HG03521 (cell line): ENCODE data around the gene CAMTA1.

Experiments
- ATAC-seq: cut with Tn5 transposase; IDR thresholded peaks from one replicate; pipeline ENCODE4 v1.9.1; 2021; ENCODE audit warnings: mild to moderate bottlenecking, moderate library complexity; ENCODE audit not compliant: unreplicated experiment

The CAMTA1 gene

DNA sequence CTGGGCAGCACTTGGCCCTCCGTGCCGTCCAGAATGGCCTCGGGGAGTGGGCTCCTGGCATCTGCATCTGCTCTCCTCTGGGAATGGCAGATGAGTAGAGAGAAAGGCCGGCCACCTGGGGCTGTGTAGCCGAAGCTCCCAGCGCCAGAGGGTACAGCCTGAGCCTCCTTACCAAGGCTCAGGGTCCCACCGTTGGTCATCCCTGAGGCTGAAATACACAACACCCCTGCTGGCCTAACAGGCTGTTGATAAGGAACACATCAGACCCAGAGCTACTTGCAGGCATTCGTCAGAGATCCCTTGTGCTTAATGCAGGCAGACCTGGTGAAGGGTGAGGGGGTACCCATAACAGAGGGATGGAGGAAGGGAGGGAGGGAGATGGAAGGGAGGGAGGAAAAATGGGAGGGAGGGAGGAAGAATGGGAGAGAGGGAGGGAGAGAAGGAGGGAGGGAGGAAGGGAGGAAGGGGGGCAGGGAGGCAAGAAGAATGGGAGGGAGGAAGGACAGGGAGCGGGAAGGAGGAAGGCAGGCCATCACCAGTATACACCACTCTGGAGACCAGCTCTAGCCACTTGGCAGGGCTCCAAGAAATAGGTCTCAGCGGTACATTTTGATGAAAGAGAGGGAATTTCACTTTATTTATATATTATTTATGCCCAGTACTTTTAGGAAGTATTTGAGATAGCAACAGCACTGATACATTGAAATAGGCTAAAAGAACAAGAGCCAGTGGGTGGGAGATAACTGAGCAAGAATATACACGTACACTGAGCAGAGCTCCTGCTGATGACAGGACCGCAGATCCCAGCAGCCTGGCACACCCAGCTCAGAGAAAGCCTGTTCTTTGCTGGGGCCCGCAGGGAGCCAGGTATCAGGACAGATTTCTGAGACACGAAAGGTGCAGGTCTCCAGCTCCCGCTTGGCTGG is 670.8 kb downstream of the CAMTA1 start:
- no peak for ATAC-seq

DNA sequence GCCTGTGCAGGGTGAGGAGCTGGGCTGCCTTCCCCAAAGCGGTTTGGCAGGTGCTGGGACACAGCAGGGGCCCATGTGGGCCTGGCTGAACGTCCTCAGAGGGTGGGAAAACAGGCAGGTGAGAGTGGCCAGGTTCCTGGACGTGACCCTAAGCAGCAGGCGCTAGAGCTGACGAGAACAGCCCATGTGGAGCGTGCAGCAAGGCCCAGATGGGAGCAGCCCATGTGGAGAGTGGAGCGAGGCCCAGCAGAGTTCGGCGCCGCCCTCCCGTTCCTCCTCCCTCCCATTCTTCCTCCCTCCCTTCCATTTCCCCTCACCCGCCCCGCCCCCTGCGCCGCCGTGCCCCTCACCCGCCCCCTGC is 671.4 kb downstream of the CAMTA1 start:
- ATAC-seq: no peak

- ATAC-seq: no peak
These were observed 672.6 kb downstream of the CAMTA1 start for GRCh38 chr1:7457811-7458210.

GRCh38 chr1:7458946-7459345 is 673.7 kb downstream of the CAMTA1 start:
- ATAC-seq: no peak

DNA sequence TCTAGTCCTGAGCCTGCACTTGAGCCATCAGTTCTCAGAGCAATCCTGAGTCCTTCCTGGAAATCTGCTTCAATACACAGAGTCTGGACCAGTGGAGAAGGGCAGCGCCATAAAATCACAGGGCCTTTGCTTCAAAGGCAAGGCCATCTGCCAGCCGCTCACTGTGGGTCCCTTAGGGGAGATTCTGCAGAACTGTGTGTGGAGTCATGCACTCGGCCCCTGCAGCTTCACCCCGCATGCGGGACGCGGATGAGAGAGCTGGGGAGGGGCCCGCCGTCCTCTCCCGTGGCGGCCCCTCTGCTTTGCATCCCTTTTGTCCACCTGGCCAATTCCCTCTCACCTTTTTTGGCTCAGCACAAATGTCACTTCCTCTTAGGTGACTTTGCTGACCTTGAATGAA is 674.7 kb downstream of the CAMTA1 start:
- ATAC-seq: no peak

- ATAC-seq: no peak
These were observed 675.6 kb downstream of the CAMTA1 start for GRCh38 chr1:7460807-7461206.

DNA sequence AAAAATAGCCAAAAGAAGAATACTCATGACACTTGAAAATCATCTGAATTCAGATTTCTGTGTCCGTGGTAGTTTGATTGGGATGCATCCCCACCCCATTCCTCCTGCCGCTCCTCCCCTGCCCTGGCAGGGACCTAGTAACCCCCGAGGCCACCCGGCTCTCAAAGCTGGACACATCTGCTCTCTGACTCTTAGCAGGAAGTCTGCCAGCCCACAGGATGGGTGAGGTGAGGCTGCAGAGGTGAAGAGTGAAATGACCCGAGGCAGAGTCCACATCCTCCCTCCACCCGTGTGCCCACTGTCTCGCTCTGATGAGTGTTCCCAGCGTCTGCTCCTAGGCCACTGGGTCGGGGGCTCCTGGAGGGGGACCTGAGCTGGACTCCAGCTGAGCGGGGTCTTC is 677.4 kb downstream of the CAMTA1 start:
- ATAC-seq: no peak

- ATAC-seq: no peak
These were observed 678.3 kb downstream of the CAMTA1 start for GRCh38 chr1:7463526-7463925.

- ATAC-seq: no peak
These were observed 679.5 kb downstream of the CAMTA1 start for GRCh38 chr1:7464736-7465135.

- no peak for ATAC-seq
These were observed 682.4 kb downstream of the CAMTA1 start for GRCh38 chr1:7467476-7468175.

GRCh38 chr1:7468248-7468647 is 683.0 kb downstream of the CAMTA1 start:
- no peak for ATAC-seq

DNA sequence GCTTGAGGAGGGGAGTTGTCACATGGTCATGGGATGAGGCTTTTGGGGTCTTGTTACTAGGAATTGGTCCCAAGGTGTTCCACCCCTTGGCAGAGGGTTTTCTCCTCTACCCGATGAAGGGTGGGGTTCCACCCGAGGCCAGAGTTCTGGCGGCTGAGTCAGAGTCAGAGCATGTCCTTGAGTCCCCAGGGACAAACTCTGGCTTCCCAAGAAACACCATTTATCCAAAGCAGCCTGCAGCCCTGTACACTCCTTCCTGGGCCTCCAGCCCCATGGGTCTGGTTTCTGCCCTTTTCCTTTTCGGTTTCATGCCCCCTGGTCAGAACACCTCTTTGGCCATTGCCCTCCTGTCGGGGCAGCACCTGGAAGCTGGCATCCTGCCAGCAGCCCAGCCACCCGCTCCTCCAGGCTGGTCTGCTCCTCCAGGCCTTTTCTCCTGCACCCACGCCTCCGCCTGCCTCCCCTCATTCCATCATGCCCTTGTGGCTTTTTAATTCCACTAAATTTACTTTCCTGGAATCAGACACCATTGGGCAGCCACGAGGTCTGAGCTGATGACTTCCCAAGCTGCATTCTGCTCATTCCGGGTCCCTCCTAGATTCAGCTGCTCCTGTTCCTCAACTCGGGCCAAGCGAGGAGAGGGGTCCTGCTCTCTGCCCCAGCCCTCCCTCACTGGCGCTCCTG is 684.1 kb downstream of the CAMTA1 start:
- ATAC-seq: no peak

GRCh38 chr1:7470904-7471638 is 685.8 kb downstream of the CAMTA1 start:
- ATAC-seq: no peak

GRCh38 chr1:7471836-7472235 is 686.6 kb downstream of the CAMTA1 start:
- no peak for ATAC-seq

GRCh38 chr1:7473223-7474142 is 688.2 kb downstream of the CAMTA1 start:
- ATAC-seq: no peak

DNA sequence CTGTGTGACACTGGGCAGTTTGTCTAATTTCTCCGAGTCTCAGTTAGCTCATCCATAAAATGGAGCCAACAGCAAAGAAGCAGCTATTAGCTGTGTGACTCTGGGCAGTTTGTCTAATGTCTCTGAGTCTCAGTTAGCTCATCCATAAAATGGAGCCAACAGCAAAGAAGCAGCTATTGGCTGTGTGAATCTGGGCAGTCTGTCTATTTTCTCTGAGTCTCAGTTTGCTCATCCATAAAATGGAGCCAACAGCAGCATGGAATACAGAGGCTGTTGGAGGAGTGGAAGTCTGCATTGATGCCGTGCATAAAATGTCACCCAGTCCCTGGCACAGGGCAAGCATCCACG is 688.9 kb downstream of the CAMTA1 start:
- ATAC-seq: no peak

DNA sequence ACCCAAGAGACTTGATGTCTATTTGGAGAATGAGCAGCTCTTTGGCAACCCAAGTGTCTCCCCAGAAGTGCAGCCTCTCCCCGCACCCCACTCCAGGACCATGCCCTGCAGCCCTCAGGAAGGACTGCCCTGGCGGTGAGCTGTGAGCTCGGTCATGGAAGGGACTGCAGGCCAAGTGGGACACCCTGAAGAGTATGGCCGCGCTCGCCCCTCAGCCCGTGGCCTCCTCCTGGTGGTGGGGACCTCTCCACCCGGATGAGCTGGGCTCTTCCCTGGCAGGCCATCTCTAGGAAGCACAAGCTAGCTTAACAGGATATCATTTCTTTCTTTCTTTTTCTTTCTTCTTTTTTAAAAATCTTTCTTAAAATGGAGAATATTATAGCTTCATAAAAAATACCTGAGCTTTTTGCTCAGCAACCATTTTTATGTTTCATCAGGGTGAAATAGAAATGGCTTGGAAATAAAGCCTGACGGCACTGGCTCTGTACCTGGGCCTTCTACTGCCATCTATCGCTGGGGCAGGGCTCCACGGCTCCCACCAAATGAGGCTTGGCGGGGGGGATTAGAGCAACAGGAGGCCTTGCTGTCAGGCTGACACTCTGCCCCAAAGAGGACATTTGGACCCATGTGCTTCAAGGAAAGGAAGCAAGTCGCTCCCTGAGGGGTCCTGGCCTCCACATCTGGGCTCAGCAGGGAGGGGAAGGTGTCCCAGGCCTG is 689.7 kb downstream of the CAMTA1 start:
- ATAC-seq: no peak

GRCh38 chr1:7475691-7476090 is 690.4 kb downstream of the CAMTA1 start:
- no peak for ATAC-seq

- no peak for ATAC-seq
These were observed 691.1 kb downstream of the CAMTA1 start for GRCh38 chr1:7476402-7476801.
